Fibroblast of mammary gland (primary cell): ENCODE measurements around the gene CHCHD10.

ENCODE experiments used
- DNase-seq: peaks from one replicate; pipeline ENCODE4 v3.0.0-alpha.2; 2010; ENCODE audit warnings: low read depth
- H3K4me3 ChIP-seq: 2 replicates; pipeline ENCODE4 v1.5.1; 2011; ENCODE audit warnings: low read depth, mild to moderate bottlenecking, low read length, moderate library complexity; ENCODE audit not compliant: control insufficient read depth
- CTCF ChIP-seq: conservative IDR thresholded peaks from 2 replicates; pipeline ENCODE4 v1.5.1; 2011; ENCODE audit warnings: low read depth, low read length, inconsistent platforms; ENCODE audit not compliant: control insufficient read depth, insufficient read depth

The CHCHD10 gene

DNA sequence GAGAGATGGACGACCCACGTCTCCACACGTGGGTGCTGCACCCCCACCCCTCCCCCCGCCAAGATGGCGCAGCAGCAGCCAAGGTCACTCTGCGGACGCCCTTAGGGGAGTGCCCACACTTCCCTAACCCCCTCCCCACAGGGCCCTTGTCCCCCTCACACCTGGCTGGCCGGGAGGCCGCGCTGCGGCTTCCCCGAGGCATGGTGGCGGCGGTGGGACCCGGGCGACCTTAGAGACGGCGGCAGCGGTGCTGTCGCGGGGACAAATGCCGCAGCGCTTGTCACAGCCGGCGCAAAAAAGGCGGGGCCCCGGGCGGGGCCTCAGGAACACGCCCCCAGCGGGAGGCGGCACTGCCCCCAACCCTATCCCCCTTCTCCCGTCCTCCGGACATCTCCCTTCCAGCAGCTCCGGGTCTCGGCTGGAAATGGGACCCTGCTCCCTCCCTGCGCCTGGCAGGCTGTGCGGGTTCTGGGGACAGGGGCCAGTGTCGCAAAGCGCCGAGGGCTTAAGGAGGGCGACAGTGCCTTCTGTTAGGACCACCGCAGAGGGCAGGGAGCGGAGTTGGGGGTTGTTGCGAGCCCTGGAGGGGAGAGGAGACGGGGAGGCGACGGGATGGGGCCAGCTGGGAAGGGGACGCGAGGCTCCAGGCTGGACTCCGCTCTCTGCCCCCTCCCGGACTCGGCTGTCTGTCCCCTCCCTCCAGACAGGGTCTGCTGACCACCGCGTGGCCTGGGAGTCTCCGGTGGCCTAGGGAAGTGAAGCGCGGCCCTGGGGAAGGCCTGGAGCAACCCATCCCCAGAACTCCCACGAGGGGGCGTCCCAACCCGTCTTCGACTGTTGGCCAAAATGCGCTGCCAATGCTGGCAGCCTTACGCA, at the start of gene CHCHD10:
CHCHD10 (minus strand) TSS at position 300 of the 876 bp plus-strand sequence; CDS start at position 202, 98 bp downstream.
- H3K4me3 ChIP-seq, result peak within 1 kb of the TSS; percentile 60
- TF ChIP-seq CTCF, result peak; percentile 71
- DNase-seq, result peak; percentile 74

- DNase-seq, result no peak
- H3K4me3 ChIP-seq, result no peak overlapping the region
- no peak for TF ChIP-seq CTCF
These were observed 49.4 kb upstream of the CHCHD10 start for GRCh38 chr22:23817146-23817545.

DNA sequence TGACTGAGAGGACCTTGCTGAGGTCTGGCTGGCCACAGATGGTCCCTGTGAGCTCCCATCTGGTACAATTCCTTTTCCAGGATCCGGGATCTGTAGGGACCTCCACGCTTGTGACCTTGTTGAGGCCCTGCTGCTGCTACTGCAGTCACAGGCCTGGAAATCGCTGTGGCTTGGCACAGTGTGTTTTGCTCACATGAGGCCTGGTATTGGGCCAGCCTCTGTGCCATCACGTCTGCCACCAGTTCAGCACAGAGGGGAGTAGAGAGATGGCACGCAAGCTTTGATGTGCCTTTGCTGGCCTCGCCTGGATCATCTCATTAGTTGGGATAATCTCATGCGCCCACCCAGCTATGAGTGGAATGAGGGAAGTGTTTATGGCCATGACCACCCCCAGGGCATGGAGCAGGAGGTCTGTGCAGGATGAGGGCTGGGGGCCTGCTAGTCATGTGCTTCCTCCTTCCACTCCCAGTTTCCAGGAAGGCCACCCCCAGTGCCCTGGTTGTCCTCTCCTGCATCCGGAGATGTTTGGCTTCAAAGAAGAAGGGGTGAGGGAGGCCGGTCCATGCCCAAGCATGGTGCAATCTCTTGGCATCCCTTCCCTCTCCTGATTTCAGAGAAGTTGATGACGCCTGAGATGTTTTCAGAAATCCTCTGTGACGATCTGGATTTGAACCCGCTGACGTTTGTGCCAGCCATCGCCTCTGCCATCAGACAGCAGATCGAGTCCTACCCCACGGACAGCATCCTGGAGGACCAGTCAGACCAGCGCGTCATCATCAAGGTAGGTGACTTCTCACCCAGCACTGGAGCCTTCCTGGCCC, 48.6 kb upstream of the CHCHD10 start:
- DNase-seq, result no peak
- TF ChIP-seq CTCF, result no peak
- no peak overlapping the region for H3K4me3 ChIP-seq

- H3K4me3 ChIP-seq, result no peak overlapping the region
- no peak for DNase-seq
- TF ChIP-seq CTCF, result no peak
These were observed 47.9 kb upstream of the CHCHD10 start for GRCh38 chr22:23815541-23816155.

DNA sequence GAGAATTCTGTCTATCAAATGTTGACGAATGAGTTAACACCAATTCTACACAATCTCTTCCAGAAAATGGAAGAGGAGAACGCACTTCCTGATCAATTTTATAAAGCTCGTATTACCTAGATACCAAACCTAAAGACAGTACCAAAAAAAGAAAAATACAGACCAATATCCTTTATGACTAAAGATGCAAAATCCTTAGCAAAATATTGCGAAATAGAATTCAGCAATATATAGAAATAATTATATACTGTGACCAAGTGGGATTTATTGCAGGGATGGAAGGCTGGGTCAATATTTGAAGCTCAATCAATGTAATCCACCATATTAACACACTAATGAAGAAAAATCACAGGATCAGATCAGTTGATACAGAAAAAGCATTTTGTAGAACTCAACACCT, 44.6 kb upstream of the CHCHD10 start:
- no peak for DNase-seq
- TF ChIP-seq CTCF, result no peak
- no peak overlapping the region for H3K4me3 ChIP-seq

DNA sequence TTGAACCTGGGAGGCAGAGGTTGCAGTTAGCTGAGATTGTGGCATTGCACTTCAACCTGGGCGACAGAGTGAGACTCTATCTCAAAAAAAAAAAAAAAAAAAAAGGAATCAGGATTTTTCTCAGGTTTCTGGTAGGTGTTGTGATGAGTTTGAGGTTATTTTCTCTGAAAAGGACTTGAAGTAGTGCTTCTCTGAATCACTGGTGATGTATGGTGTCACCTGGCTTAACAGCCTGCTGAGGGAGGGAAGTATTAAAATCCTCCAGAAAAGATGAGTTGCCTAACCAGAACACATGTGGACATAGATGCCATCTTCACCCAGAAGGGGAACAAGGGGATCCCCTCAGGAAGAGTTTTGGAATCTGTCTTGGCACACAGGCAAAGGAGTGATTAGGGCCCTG, 39.1 kb upstream of the CHCHD10 start:
- H3K4me3 ChIP-seq, result no peak overlapping the region

More for the DNA sequence above, 39.1 kb upstream of the CHCHD10 start:
- DNase-seq, result no peak
- TF ChIP-seq CTCF, result no peak
